Chondrocyte (in vitro differentiated cells): ENCODE results near the gene KRT6B. TPM values are rescaled to one million over a fixed set of nuclear protein-coding genes. Genes with fewer than 3 reads are reported as not detected.

Experiments
- DNase-seq: peaks from one replicate; pipeline ENCODE4 v3.0.0; 2021; ENCODE audit warnings: mixed read lengths, low spot score
- H3K27ac Mint-ChIP-seq: one replicate; pipeline ENCODE4 v1.8.0; 2021; ENCODE audit warnings: mild to moderate bottlenecking, moderate library complexity, mixed read lengths; ENCODE audit not compliant: unreplicated experiment
- H3K27me3 Mint-ChIP-seq: 2 replicates; pipeline ENCODE4 v1.8.0; 2021; ENCODE audit warnings: low read depth, mixed read lengths
- H3K36me3 Mint-ChIP-seq: 2 replicates; pipeline ENCODE4 v1.8.0; 2021; ENCODE audit warnings: low read depth, mixed read lengths
- H3K4me1 Mint-ChIP-seq: 2 replicates; pipeline ENCODE4 v1.8.0; 2021; ENCODE audit warnings: low read depth, mild to moderate bottlenecking, mixed read lengths
- H3K4me3 Mint-ChIP-seq: one replicate; pipeline ENCODE4 v1.8.0; 2021; ENCODE audit warnings: mild to moderate bottlenecking, moderate library complexity, mixed read lengths; ENCODE audit not compliant: unreplicated experiment
- H3K9me3 Mint-ChIP-seq: 2 replicates; pipeline ENCODE4 v1.8.0; 2021; ENCODE audit warnings: low read depth, mixed read lengths
- CTCF ChIP-seq: fragments of 200-600 bp; sonication (generic); IDR thresholded peaks from 2 replicates; pipeline ENCODE4 v1.5.0; 2021; ENCODE audit warnings: antibody characterized with exemption, mild to moderate bottlenecking, moderate library complexity
- total RNA-seq: library from RNA; stranded (reverse); gene quantifications from 3 replicates; pipeline ENCODE4 v1.2.1, GENCODE V29; 2021

The KRT6B gene
- total RNA-seq, 1 donor from 2014 or later, result not detected

GRCh38 chr12:52402873-52403540, 48.9 kb downstream of the KRT6B start:
- no peak overlapping the region for H3K27ac Mint-ChIP-seq
- H3K36me3 Mint-ChIP-seq, result no peaks in the 10 kb centered on the region
- TF ChIP-seq CTCF, result no peak

GRCh38 chr12:52402377-52402776, 49.6 kb downstream of the KRT6B start:
- Mint-ChIP-seq H3K36me3 (no peaks in the 10 kb centered on the region), H3K4me1 (no peaks in the 10 kb centered on the region), H3K27me3 (peaks cover 29% of the 10 kb centered on the region), H3K4me3 (no peak overlapping the region), H3K9me3 (no peaks in the 10 kb centered on the region), H3K27ac (no peak overlapping the region)
- no peak for TF ChIP-seq CTCF
- no peak for DNase-seq

More at GRCh38 chr12:52402873-52403540, 48.9 kb downstream of the KRT6B start:
- Mint-ChIP-seq H3K27me3 (peaks cover 27% of the 10 kb centered on the region), H3K9me3 (no peaks in the 10 kb centered on the region), H3K4me3 (no peak overlapping the region), H3K4me1 (no peaks in the 10 kb centered on the region)
- DNase-seq, result no peak

GRCh38 chr12:52401926-52402325, 50.0 kb downstream of the KRT6B start:
- no peak for TF ChIP-seq CTCF
- Mint-ChIP-seq H3K9me3 (no peaks in the 10 kb centered on the region), H3K27me3 (peaks cover 33% of the 10 kb centered on the region), H3K4me1 (no peaks in the 10 kb centered on the region), H3K36me3 (no peaks in the 10 kb centered on the region), H3K27ac (no peak overlapping the region), H3K4me3 (no peak overlapping the region)
- DNase-seq, result no peak

GRCh38 chr12:52401526-52401925, 50.4 kb downstream of the KRT6B start:
- no peak overlapping the region for H3K4me3 Mint-ChIP-seq
- H3K9me3 Mint-ChIP-seq, result no peaks in the 10 kb centered on the region
- no peak for DNase-seq
- H3K4me1 Mint-ChIP-seq, result no peaks in the 10 kb centered on the region
- H3K36me3 Mint-ChIP-seq, result no peaks in the 10 kb centered on the region
- H3K27ac Mint-ChIP-seq, result no peak overlapping the region
- H3K27me3 Mint-ChIP-seq, result peaks cover 36% of the 10 kb centered on the region
- TF ChIP-seq CTCF, result no peak

GRCh38 chr12:52400906-52401305, 51.0 kb downstream of the KRT6B start:
- TF ChIP-seq CTCF, result no peak
- no peak for DNase-seq
- Mint-ChIP-seq H3K4me3 (no peak overlapping the region), H3K27ac (no peak overlapping the region), H3K4me1 (no peaks in the 10 kb centered on the region), H3K9me3 (no peaks in the 10 kb centered on the region), H3K36me3 (no peaks in the 10 kb centered on the region), H3K27me3 (peaks cover 42% of the 10 kb centered on the region)
